ENCODE results near the gene KLHL11. TPM values are rescaled to one million over a fixed set of nuclear protein-coding genes. Genes with fewer than 3 reads are reported as not detected.
A peak's percentile ranks its signal among the peaks of the same experiment; 100 is the strongest.
"Not testable (repeated sequence)": the region's sequence is repeated elsewhere in the genome, so short reads cannot be mapped to it uniquely, and the experiment has no call there.

KLHL11 gene
- total RNA-seq, 1 experiment from 2014 or later, result 14.3 TPM

GRCh38 chr17:41839448-41839847, 25.8 kb downstream of the KLHL11 start:
- H3K9me3 ChIP-seq (ENCODE audit: low read length); H3K79me2 ChIP-seq (ENCODE audit: low read length); H3K9ac ChIP-seq (ENCODE audit: low read length); H3K36me3 ChIP-seq (ENCODE audit: insufficient read depth, low read length); DNase-seq; H2AFZ ChIP-seq (ENCODE audit: low read length); H3K27me3 ChIP-seq (ENCODE audit: low read length); H3K4me2 ChIP-seq (ENCODE audit: low read depth, low read length, poor library complexity, severe bottlenecking); H4K20me1 ChIP-seq (ENCODE audit: insufficient read depth, low read depth, low read length); H3K4me3 ChIP-seq (ENCODE audit: low read length); H3K9me2 ChIP-seq (replicated peaks; ENCODE audit: insufficient read depth, low read length); H3K27ac ChIP-seq (ENCODE audit: low read length): not testable (repeated sequence)
- H3K4me1 ChIP-seq (ENCODE audit: low read length), result peaks cover 18% of the 10 kb centered on the region

DNA sequence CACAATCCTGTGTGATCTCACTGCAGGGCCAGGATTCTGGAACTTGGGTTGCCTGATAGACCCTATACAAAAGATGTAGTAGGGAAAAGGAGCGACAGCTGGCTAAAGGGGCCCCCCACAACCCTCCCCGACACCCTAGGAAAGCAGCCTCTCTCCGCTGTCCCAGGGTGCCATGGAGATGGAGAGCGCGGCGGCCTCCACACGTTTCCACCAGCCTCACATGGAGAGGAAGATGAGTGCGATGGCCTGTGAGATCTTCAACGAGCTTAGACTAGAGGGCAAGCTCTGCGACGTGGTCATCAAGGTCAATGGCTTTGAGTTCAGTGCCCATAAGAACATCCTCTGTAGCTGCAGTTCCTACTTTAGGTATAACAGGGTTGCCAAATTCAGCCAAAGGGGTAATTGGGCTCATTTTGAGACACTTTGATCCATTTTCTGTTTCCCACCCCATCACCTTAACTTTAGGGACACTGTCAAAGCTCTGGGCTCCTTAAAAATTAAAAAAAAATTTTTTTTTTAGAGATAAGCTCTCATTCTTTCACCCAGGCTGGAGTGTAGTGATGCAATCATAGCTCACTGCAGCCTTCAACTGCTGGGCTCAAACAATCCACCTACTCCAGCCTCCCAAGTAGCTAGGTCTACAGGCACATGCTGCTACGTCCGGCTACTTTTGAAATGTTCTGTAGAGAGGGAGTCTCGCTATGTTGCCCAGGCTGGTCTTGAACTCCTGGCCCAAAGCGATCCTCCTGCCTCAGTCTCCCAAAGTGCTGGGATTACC, 27.3 kb downstream of the KLHL11 start, which contains the start of gene KLHL10:
Gene KLHL10 (plus strand): TSS at position 65 of the 778 bp plus-strand sequence. CDS start 108 bp downstream, at position 173.
- Histone ChIP-seq H3K27me3 (ENCODE audit: low read length) (no peaks in the 10 kb centered on the region), H2AFZ (ENCODE audit: low read length) (peak within 1 kb of the TSS; percentile 79; the same call in 1 of the 2 replicates), H3K9me2 (replicated peaks; ENCODE audit: insufficient read depth, low read length) (no peaks in the 10 kb centered on the region), H3K9me3 (ENCODE audit: low read length) (no peaks in the 10 kb centered on the region), H4K20me1 (ENCODE audit: insufficient read depth, low read depth, low read length) (no peaks in the 10 kb centered on the region), H3K9ac (ENCODE audit: low read length) (peak within 1 kb of the TSS; percentile 50), H3K27ac (ENCODE audit: low read length) (no peak within 1 kb of the TSS), H3K36me3 (ENCODE audit: insufficient read depth, low read length) (no peaks in the 10 kb centered on the region), H3K4me1 (ENCODE audit: low read length) (peaks cover 18% of the 10 kb centered on the region), H3K79me2 (ENCODE audit: low read length) (no peaks in the 10 kb centered on the region), H3K4me3 (ENCODE audit: low read length) (peak within 1 kb of the TSS; percentile 80; the same call in 1 of the 2 replicates), H3K4me2 (ENCODE audit: low read depth, low read length, poor library complexity, severe bottlenecking) (peak within 1 kb of the TSS; percentile 63)
- DNase-seq, result no peak

- Histone ChIP-seq H3K9me2 (replicated peaks; ENCODE audit: insufficient read depth, low read length) (no peaks in the 10 kb centered on the region), H3K4me3 (ENCODE audit: low read length) (peak overlapping the region; percentile 80; the same call in 1 of the 2 replicates), H2AFZ (ENCODE audit: low read length) (peak overlapping the region; percentile 79; the same call in 1 of the 2 replicates), H3K4me1 (ENCODE audit: low read length) (peaks cover 18% of the 10 kb centered on the region), H4K20me1 (ENCODE audit: insufficient read depth, low read depth, low read length) (no peaks in the 10 kb centered on the region), H3K9me3 (ENCODE audit: low read length) (no peaks in the 10 kb centered on the region), H3K27ac (ENCODE audit: low read length) (no peak overlapping the region), H3K4me2 (ENCODE audit: low read depth, low read length, poor library complexity, severe bottlenecking) (peak overlapping the region; percentile 63), H3K36me3 (ENCODE audit: insufficient read depth, low read length) (no peaks in the 10 kb centered on the region), H3K27me3 (ENCODE audit: low read length) (no peaks in the 10 kb centered on the region), H3K9ac (ENCODE audit: low read length) (peak overlapping the region; percentile 50), H3K79me2 (ENCODE audit: low read length) (no peaks in the 10 kb centered on the region)
- DNase-seq, result no peak
These were observed 28.6 kb downstream of the KLHL11 start for GRCh38 chr17:41836550-41837196.

DNA sequence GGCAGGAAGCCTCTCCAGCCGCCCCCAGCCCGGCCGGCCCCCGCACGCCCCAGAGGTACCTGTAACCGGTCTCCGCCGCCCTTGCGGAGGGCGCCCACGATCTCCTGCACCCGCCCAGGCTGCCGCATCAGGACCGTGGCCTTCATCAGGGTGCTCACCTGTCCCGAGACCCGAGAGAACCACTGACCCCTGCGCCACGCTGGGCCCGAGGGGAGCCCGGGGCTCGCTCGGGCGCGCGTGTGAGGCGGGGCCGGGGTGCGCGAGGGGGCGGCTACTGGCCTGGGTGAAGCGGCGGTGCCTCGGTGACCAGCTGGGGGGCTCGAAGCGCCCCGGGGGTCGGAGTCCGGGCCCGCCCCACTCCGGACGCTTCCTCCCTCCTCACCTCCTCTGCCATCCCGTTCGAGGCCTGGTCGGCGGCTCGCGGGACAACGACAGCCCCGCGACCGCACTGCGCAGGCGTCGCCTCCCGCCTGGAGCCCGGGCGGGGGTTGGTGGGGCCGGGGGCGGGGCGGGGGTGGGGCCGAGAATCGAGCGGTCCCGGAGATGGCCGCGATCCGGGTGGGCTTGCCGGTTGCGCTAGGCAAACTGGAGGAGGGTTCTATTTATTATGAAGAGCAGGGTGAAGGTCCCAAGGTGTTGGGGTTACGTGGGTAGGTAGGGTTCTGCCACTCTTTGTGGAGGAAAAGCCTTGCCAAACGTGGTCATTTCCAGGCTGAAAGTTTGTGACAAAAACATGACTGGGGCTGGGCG, 29.2 kb downstream of the KLHL11 start, which contains the start of gene NT5C3B:
Gene NT5C3B (minus strand): TSS at position 433 of the 750 bp plus-strand sequence. CDS start 39 bp downstream, at position 394.
- no peaks in the 10 kb centered on the region for H4K20me1 ChIP-seq (ENCODE audit: insufficient read depth, low read depth, low read length)
- H3K4me3 ChIP-seq (ENCODE audit: low read length), result peak within 1 kb of the TSS; percentile 80
- H3K36me3 ChIP-seq (ENCODE audit: insufficient read depth, low read length), result no peaks in the 10 kb centered on the region
- DNase-seq, result peak; percentile 71
- H3K4me2 ChIP-seq (ENCODE audit: low read depth, low read length, poor library complexity, severe bottlenecking), result peak within 1 kb of the TSS; percentile 66
- H3K9me3 ChIP-seq (ENCODE audit: low read length), result no peaks in the 10 kb centered on the region
- H3K27ac ChIP-seq (ENCODE audit: low read length), result no peak within 1 kb of the TSS
- H3K79me2 ChIP-seq (ENCODE audit: low read length), result no peaks in the 10 kb centered on the region
- H2AFZ ChIP-seq (ENCODE audit: low read length), result peak within 1 kb of the TSS; percentile 98
- no peaks in the 10 kb centered on the region for H3K27me3 ChIP-seq (ENCODE audit: low read length)
- peak within 1 kb of the TSS; percentile 81 for H3K9ac ChIP-seq (ENCODE audit: low read length)
- H3K9me2 ChIP-seq (replicated peaks; ENCODE audit: insufficient read depth, low read length), result no peaks in the 10 kb centered on the region
- peaks cover 18% of the 10 kb centered on the region for H3K4me1 ChIP-seq (ENCODE audit: low read length)

DNA sequence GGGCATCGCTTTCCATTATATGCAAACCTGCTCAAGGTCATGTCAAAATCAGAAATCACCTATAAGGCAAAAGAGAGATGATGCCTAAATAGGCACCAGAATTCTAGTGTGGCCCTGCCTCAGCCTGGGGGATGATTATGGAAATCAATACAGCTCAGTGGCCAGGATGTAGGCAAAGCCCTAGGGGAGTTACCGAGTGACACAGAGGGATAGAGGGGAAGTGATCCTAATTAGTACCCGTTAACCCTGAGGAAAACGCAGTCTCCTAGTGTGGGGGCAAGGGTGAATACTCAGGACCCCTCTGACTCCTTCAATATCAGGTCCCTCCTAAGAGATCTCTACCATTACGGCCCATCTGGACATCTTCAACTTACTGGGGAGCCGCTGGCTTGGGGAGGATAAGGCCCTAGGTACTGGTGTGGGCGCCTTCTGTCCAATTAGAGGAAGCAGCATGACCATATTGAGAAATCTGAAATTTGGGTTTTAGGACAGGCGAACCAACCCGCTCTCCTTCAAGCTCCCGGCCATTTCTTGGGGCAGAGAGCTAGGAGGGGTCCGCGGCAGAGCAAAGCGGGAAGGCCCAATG, 29.9 kb downstream of the KLHL11 start:
- H3K9me3 ChIP-seq (ENCODE audit: low read length), result no peaks in the 10 kb centered on the region
- H3K4me2 ChIP-seq (ENCODE audit: low read depth, low read length, poor library complexity, severe bottlenecking), result peak overlapping the region; percentile 66
- no peaks in the 10 kb centered on the region for H4K20me1 ChIP-seq (ENCODE audit: insufficient read depth, low read depth, low read length)
- H3K79me2 ChIP-seq (ENCODE audit: low read length), result no peaks in the 10 kb centered on the region
- no peak overlapping the region for H3K27ac ChIP-seq (ENCODE audit: low read length)
- H3K4me3 ChIP-seq (ENCODE audit: low read length), result peak overlapping the region; percentile 80
- H3K36me3 ChIP-seq (ENCODE audit: insufficient read depth, low read length), result no peaks in the 10 kb centered on the region
- H3K9ac ChIP-seq (ENCODE audit: low read length), result peak overlapping the region; percentile 81
- DNase-seq, result peak; percentile 53
- no peaks in the 10 kb centered on the region for H3K9me2 ChIP-seq (replicated peaks; ENCODE audit: insufficient read depth, low read length)
- H3K4me1 ChIP-seq (ENCODE audit: low read length), result peaks cover 18% of the 10 kb centered on the region
- peak overlapping the region; percentile 98 for H2AFZ ChIP-seq (ENCODE audit: low read length)
- H3K27me3 ChIP-seq (ENCODE audit: low read length), result no peaks in the 10 kb centered on the region

DNA sequence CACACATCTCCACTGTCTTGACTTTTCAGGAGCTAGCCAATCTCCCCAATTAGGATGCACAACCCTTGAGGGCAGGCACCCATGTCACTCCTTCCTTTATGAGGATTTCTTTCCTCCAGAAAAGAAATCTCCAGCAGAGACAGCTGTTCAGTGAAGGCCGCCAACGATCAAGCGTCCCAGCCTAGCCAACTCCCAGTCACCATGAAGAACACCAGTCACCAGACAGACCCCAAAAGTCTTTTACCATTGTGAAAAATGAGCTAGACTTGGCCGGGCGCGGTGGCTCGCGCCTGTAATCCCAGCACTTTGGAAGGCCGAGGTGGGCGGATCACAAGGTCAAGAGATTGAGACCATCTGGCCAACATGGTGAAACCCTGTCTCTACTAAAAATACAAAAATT, 35.3 kb downstream of the KLHL11 start:
- not testable (repeated sequence) for H3K4me3 ChIP-seq (ENCODE audit: low read length); H3K27ac ChIP-seq (ENCODE audit: low read length); H3K36me3 ChIP-seq (ENCODE audit: insufficient read depth, low read length); H2AFZ ChIP-seq (ENCODE audit: low read length); H3K9me3 ChIP-seq (ENCODE audit: low read length); H4K20me1 ChIP-seq (ENCODE audit: insufficient read depth, low read depth, low read length); H3K9me2 ChIP-seq (replicated peaks; ENCODE audit: insufficient read depth, low read length); H3K27me3 ChIP-seq (ENCODE audit: low read length); H3K4me1 ChIP-seq (ENCODE audit: low read length); H3K79me2 ChIP-seq (ENCODE audit: low read length); DNase-seq; H3K4me2 ChIP-seq (ENCODE audit: low read depth, low read length, poor library complexity, severe bottlenecking); H3K9ac ChIP-seq (ENCODE audit: low read length)

- no peak overlapping the region for H3K27ac ChIP-seq (ENCODE audit: low read length)
These were observed 39.9 kb downstream of the KLHL11 start for GRCh38 chr17:41825175-41825845.

More at GRCh38 chr17:41825175-41825845, 39.9 kb downstream of the KLHL11 start:
- Histone ChIP-seq H3K9ac (ENCODE audit: low read length) (no peak overlapping the region), H2AFZ (ENCODE audit: low read length) (no peak overlapping the region), H3K79me2 (ENCODE audit: low read length) (no peaks in the 10 kb centered on the region), H3K9me2 (replicated peaks; ENCODE audit: insufficient read depth, low read length) (no peaks in the 10 kb centered on the region), H3K9me3 (ENCODE audit: low read length) (no peaks in the 10 kb centered on the region), H3K36me3 (ENCODE audit: insufficient read depth, low read length) (no peaks in the 10 kb centered on the region), H3K4me2 (ENCODE audit: low read depth, low read length, poor library complexity, severe bottlenecking) (no peak overlapping the region), H4K20me1 (ENCODE audit: insufficient read depth, low read depth, low read length) (no peaks in the 10 kb centered on the region), H3K4me1 (ENCODE audit: low read length) (no peaks in the 10 kb centered on the region), H3K4me3 (ENCODE audit: low read length) (no peak overlapping the region), H3K27me3 (ENCODE audit: low read length) (no peaks in the 10 kb centered on the region)
- no peak for DNase-seq
